Nephron progenitor cell (in vitro differentiated cells): ENCODE data around the gene ZSWIM6.

ENCODE experiments used
- DNase-seq: peaks from one replicate; pipeline ENCODE4 v3.0.0; 2021
- H3K27ac Mint-ChIP-seq: 2 replicates; pipeline ENCODE4 v1.8.0; 2021; ENCODE audit warnings: mild to moderate bottlenecking, moderate library complexity, mixed read lengths
- H3K27me3 Mint-ChIP-seq: 2 replicates; pipeline ENCODE4 v1.8.0; 2021; ENCODE audit warnings: mild to moderate bottlenecking, low read depth, mixed read lengths; ENCODE audit not compliant: poor library complexity
- H3K36me3 Mint-ChIP-seq: 2 replicates; pipeline ENCODE4 v1.8.0; 2021; ENCODE audit warnings: low read depth, mixed read lengths
- H3K4me1 Mint-ChIP-seq: 2 replicates; pipeline ENCODE4 v1.8.0; 2021; ENCODE audit warnings: mixed read lengths
- H3K4me3 Mint-ChIP-seq: 2 replicates; pipeline ENCODE4 v1.8.0; 2021; ENCODE audit warnings: mild to moderate bottlenecking, moderate library complexity, mixed read lengths
- H3K9me3 Mint-ChIP-seq: 2 replicates; pipeline ENCODE4 v1.8.0; 2021; ENCODE audit warnings: mild to moderate bottlenecking, moderate library complexity, mixed read lengths
- TF ChIP-seq, protein P1 (sequence below): fragments of 200-600 bp; sonication (generic); IDR thresholded peaks from 2 replicates; pipeline ENCODE4 v1.5.0; 2021; ENCODE audit warnings: antibody characterized with exemption

Gene ZSWIM6

GRCh38 chr5:61386045-61386800 lies 54.2 kb downstream of the ZSWIM6 start:
- TF ChIP-seq, protein P1, sequence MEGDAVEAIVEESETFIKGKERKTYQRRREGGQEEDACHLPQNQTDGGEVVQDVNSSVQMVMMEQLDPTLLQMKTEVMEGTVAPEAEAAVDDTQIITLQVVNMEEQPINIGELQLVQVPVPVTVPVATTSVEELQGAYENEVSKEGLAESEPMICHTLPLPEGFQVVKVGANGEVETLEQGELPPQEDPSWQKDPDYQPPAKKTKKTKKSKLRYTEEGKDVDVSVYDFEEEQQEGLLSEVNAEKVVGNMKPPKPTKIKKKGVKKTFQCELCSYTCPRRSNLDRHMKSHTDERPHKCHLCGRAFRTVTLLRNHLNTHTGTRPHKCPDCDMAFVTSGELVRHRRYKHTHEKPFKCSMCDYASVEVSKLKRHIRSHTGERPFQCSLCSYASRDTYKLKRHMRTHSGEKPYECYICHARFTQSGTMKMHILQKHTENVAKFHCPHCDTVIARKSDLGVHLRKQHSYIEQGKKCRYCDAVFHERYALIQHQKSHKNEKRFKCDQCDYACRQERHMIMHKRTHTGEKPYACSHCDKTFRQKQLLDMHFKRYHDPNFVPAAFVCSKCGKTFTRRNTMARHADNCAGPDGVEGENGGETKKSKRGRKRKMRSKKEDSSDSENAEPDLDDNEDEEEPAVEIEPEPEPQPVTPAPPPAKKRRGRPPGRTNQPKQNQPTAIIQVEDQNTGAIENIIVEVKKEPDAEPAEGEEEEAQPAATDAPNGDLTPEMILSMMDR, result no peak
- peaks cover 40% of the 10 kb centered on the region for H3K36me3 Mint-ChIP-seq
- no peak overlapping the region for H3K4me3 Mint-ChIP-seq
- H3K9me3 Mint-ChIP-seq, result peaks cover 3% of the 10 kb centered on the region
- peaks cover 14% of the 10 kb centered on the region for H3K4me1 Mint-ChIP-seq
- H3K27ac Mint-ChIP-seq, result no peak overlapping the region
- no peak for DNase-seq
- peaks cover 6% of the 10 kb centered on the region for H3K27me3 Mint-ChIP-seq

DNA sequence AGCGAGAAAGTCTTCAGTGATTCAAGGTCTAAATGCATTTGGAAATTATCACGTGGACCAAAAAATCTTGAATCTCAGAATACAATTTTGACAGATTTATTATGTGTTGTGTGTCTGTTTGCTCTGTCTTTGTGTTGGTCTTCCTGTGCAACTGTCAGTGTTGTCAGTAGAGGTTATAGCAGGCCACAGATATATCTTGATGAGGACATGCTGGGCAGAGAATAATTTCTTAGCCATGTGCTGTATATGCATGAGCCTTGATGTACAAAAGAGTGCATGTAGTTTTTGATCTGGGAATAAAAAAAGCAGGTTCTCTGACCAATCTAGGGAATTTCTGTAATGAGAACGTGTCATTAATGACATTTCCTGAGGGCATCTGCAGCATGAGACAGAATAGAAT lies 57.6 kb downstream of the ZSWIM6 start:
- peaks cover 53% of the 10 kb centered on the region for H3K36me3 Mint-ChIP-seq
- H3K27ac Mint-ChIP-seq, result no peak overlapping the region
- no peak for DNase-seq
- H3K4me1 Mint-ChIP-seq, result peaks cover 18% of the 10 kb centered on the region
- H3K4me3 Mint-ChIP-seq, result no peak overlapping the region
- H3K9me3 Mint-ChIP-seq, result peaks cover 9% of the 10 kb centered on the region
- TF ChIP-seq, protein P1, result no peak
- H3K27me3 Mint-ChIP-seq, result peaks cover 3% of the 10 kb centered on the region

GRCh38 chr5:61394078-61394704 lies 62.1 kb downstream of the ZSWIM6 start:
- Mint-ChIP-seq H3K9me3 (peaks cover 35% of the 10 kb centered on the region), H3K4me3 (no peak overlapping the region), H3K4me1 (peaks cover 5% of the 10 kb centered on the region), H3K27me3 (peaks cover 3% of the 10 kb centered on the region), H3K36me3 (peaks cover 69% of the 10 kb centered on the region), H3K27ac (peak overlapping the region; percentile 52)
- TF ChIP-seq, protein P1, result no peak
- DNase-seq, result no peak

- TF ChIP-seq, protein P1, result no peak
- peaks cover 39% of the 10 kb centered on the region for H3K9me3 Mint-ChIP-seq
- H3K4me3 Mint-ChIP-seq, result no peak overlapping the region
- peaks cover 5% of the 10 kb centered on the region for H3K4me1 Mint-ChIP-seq
- no peak for DNase-seq
- peaks cover 75% of the 10 kb centered on the region for H3K36me3 Mint-ChIP-seq
- peak overlapping the region; percentile 52 for H3K27ac Mint-ChIP-seq
- H3K27me3 Mint-ChIP-seq, result peaks cover 3% of the 10 kb centered on the region
These were observed 62.7 kb downstream of the ZSWIM6 start for GRCh38 chr5:61394793-61395192.

GRCh38 chr5:61397238-61397637 lies 65.2 kb downstream of the ZSWIM6 start:
- TF ChIP-seq, protein P1, result no peak
- no peak for DNase-seq
- Mint-ChIP-seq H3K27ac (no peak overlapping the region), H3K36me3 (peaks cover 59% of the 10 kb centered on the region), H3K27me3 (peaks cover 3% of the 10 kb centered on the region), H3K9me3 (peaks cover 33% of the 10 kb centered on the region), H3K4me3 (no peak overlapping the region), H3K4me1 (peaks cover 23% of the 10 kb centered on the region)
